Parathyroid adenoma (tissue), 2 donors: Measurements from ENCODE around the gene KDM3A.

Source experiments
- H2AFZ ChIP-seq: fragments of 300-600 bp; sonication (generic); one replicate; pipeline ENCODE4 v1.7.0; 2017; ENCODE audit warnings: antibody characterized with exemption, mild to moderate bottlenecking
- H3K27ac ChIP-seq: fragments of 300-600 bp; sonication (generic); one replicate; pipeline ENCODE4 v1.7.0; 2017
- H3K27me3 ChIP-seq: fragments of 300-600 bp; sonication (generic); one replicate; pipeline ENCODE4 v1.7.0; 2017; ENCODE audit warnings: low read length; ENCODE audit not compliant: control insufficient read depth, insufficient read depth
- H3K36me3 ChIP-seq: fragments of 300-600 bp; sonication (generic); one replicate; pipeline ENCODE4 v1.7.0; 2017; ENCODE audit warnings: low read length; ENCODE audit not compliant: control insufficient read depth, insufficient read depth
- H3K4me1 ChIP-seq: fragments of 300-600 bp; sonication (generic); one replicate; pipeline ENCODE4 v1.7.0; 2017; ENCODE audit warnings: control low read depth
- H3K4me2 ChIP-seq: fragments of 300-600 bp; sonication (generic); one replicate; pipeline ENCODE4 v1.7.0; 2017; ENCODE audit warnings: low read length
- H3K4me3 ChIP-seq: fragments of 300-600 bp; sonication (generic); one replicate; pipeline ENCODE4 v1.7.0; 2017; ENCODE audit warnings: low read depth, low read length
- H3K79me2 ChIP-seq: fragments of 300-600 bp; sonication (generic); one replicate; pipeline ENCODE4 v1.7.0; 2017; ENCODE audit warnings: control low read depth
- H3K9ac ChIP-seq: fragments of 300-600 bp; sonication (generic); one replicate; pipeline ENCODE4 v1.7.0; 2017; ENCODE audit warnings: mild to moderate bottlenecking
- H3K9me3 ChIP-seq: fragments of 300-600 bp; sonication (generic); one replicate; pipeline ENCODE4 v1.7.0; 2017; ENCODE audit warnings: low read length; ENCODE audit not compliant: control insufficient read depth
- TF ChIP-seq, protein P1 (sequence below): fragments of 300-600 bp; sonication (generic); IDR thresholded peaks from one replicate; pipeline ENCODE4 v1.7.0; 2017; ENCODE audit warnings: antibody characterized with exemption, mild to moderate bottlenecking
- donor health status: primary hyperparathyroidism.

The KDM3A gene

DNA sequence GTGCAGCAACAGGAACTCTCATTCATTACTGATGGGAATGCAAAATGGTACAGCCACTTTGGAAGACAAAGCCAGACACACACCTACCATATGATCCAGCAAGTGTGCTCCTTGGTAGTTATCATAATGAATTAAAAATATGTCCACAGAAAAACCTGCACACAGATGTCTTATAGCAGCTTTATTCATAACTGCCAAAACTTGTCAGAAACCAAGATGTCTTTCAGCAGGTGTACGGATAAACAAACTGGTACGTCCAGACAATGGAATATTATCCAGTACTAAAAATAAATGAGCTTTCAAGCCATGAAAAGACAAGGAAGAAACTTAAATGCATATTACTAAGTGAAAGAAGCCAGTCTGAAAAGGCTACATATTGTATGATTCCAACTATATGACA, 71.7 kb downstream of the KDM3A start:
- Histone ChIP-seq H3K27ac (no peak overlapping the region), H3K79me2 (peaks cover 14% of the 10 kb centered on the region), H3K4me1 (no peaks in the 10 kb centered on the region), H3K36me3 (no peaks in the 10 kb centered on the region), H3K9ac (no peak overlapping the region), H3K27me3 (no peaks in the 10 kb centered on the region), H3K4me3 (no peak overlapping the region), H3K4me2 (no peak overlapping the region), H3K9me3 (no peaks in the 10 kb centered on the region), H2AFZ (no peak overlapping the region)
- TF ChIP-seq, protein P1, sequence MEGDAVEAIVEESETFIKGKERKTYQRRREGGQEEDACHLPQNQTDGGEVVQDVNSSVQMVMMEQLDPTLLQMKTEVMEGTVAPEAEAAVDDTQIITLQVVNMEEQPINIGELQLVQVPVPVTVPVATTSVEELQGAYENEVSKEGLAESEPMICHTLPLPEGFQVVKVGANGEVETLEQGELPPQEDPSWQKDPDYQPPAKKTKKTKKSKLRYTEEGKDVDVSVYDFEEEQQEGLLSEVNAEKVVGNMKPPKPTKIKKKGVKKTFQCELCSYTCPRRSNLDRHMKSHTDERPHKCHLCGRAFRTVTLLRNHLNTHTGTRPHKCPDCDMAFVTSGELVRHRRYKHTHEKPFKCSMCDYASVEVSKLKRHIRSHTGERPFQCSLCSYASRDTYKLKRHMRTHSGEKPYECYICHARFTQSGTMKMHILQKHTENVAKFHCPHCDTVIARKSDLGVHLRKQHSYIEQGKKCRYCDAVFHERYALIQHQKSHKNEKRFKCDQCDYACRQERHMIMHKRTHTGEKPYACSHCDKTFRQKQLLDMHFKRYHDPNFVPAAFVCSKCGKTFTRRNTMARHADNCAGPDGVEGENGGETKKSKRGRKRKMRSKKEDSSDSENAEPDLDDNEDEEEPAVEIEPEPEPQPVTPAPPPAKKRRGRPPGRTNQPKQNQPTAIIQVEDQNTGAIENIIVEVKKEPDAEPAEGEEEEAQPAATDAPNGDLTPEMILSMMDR = no peak

DNA sequence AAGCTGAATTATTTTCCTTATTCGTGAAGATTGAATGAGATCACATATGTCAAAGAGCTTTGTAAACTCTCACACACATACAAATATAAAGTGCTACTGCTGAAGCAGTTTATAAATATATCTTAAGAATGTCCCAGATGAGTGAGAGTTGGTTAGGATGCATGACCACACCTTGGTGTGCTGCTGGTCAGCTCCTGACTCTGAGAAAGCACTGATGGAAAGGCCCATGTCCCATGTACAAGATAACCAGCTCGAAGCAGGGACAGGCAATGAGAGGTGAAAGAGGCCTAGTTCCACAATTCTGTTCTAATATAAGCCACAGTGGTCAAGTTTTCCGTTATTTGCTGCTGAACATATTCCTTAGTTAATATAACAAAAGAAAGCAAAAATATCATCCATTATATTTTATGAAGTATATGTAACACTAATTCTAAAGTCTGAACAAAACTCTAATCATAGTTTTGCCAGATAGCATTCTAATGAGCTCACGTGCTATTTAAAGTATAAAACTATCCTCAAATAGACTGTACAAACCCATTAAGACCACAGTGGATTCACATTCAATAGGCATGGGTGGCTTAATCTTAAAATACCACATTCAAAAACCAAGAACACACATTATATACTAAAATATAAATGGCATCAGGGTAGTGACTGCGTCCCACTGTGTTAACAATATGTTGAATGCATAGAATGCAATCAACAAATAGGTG, 72.9 kb downstream of the KDM3A start:
- H3K27me3 ChIP-seq = no peaks in the 10 kb centered on the region
- H3K9me3 ChIP-seq = no peaks in the 10 kb centered on the region
- no peak overlapping the region for H3K4me3 ChIP-seq
- no peak overlapping the region for H2AFZ ChIP-seq
- H3K4me2 ChIP-seq = no peak overlapping the region
- no peak overlapping the region for H3K9ac ChIP-seq
- TF ChIP-seq, protein P1 = no peak
- no peaks in the 10 kb centered on the region for H3K4me1 ChIP-seq
- H3K27ac ChIP-seq = no peak overlapping the region
- H3K79me2 ChIP-seq = peaks cover 14% of the 10 kb centered on the region
- no peaks in the 10 kb centered on the region for H3K36me3 ChIP-seq

- Histone ChIP-seq H2AFZ (no peak overlapping the region), H3K4me1 (no peaks in the 10 kb centered on the region), H3K9me3 (no peaks in the 10 kb centered on the region), H3K79me2 (peaks cover 4% of the 10 kb centered on the region), H3K9ac (no peak overlapping the region), H3K36me3 (no peaks in the 10 kb centered on the region), H3K4me2 (no peak overlapping the region), H3K4me3 (no peak overlapping the region), H3K27ac (no peak overlapping the region), H3K27me3 (no peaks in the 10 kb centered on the region)
- TF ChIP-seq, protein P1 = peak; percentile 45
Observed at GRCh38 chr2:86518481-86518880, 77.3 kb downstream of the KDM3A start.

DNA sequence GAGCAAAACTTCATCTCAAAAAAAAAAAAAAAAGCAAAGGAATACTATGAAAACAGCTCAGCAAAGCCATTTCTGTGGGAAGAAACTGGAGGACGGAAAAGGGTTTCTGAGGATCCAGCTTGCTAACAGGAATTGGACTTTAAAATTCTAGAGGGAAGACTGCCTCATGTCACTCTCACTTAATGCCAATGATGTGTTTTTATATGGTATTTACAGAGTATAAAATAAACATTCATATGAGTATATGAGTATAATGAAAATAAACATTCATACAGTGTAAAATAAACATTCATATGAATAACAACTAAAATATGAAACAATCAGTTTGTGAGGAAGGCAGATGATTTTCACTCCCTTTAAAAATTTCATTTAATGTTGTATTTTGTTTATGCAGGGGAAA, 78.2 kb downstream of the KDM3A start:
- peaks cover 4% of the 10 kb centered on the region for H3K79me2 ChIP-seq
- no peak overlapping the region for H3K4me2 ChIP-seq
- no peak overlapping the region for H3K9ac ChIP-seq
- H3K36me3 ChIP-seq = no peaks in the 10 kb centered on the region
- H3K4me3 ChIP-seq = no peak overlapping the region
- no peak overlapping the region for H3K27ac ChIP-seq
- H3K27me3 ChIP-seq = no peaks in the 10 kb centered on the region
- TF ChIP-seq, protein P1 = no peak
- H2AFZ ChIP-seq = no peak overlapping the region
- no peaks in the 10 kb centered on the region for H3K9me3 ChIP-seq
- H3K4me1 ChIP-seq = no peaks in the 10 kb centered on the region

DNA sequence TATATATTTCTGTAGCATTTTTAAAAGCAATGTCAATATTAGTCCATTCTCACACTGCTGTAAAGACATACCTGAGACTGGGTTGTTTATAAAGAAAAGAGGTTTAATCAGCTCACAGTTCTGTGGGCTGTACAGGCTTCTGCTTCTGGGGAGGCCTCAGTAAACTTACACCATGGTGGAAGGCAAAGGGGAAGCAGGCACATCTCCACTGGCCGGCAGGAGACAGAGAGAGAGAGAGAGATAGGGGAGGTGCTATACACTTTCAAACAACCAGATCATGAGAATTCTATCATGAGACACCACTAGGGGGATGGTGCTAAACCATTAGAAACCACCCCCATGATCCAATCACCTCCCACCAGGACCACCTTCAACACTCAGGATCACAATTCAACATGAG, 79.0 kb downstream of the KDM3A start:
- H3K79me2 ChIP-seq = peaks cover 4% of the 10 kb centered on the region
- TF ChIP-seq, protein P1 = no peak

More for the DNA sequence above, 79.0 kb downstream of the KDM3A start:
- Histone ChIP-seq H2AFZ (no peak overlapping the region), H3K27ac (no peak overlapping the region), H3K36me3 (no peaks in the 10 kb centered on the region), H3K4me2 (no peak overlapping the region), H3K27me3 (no peaks in the 10 kb centered on the region), H3K4me1 (no peaks in the 10 kb centered on the region), H3K9me3 (no peaks in the 10 kb centered on the region), H3K4me3 (no peak overlapping the region), H3K9ac (no peak overlapping the region)
